ENCODE measurements around the gene CHAD.
"Not testable (repeated sequence)": the region's sequence is repeated elsewhere in the genome, so short reads cannot be mapped to it uniquely, and the experiment has no call there.

Gene CHAD

GRCh38 chr17:50472761-50473161 is 4.1 kb upstream of the CHAD start:
- DNase-seq, result not testable (repeated sequence)

- no peak for DNase-seq
Observed at GRCh38 chr17:50472286-50472685, 3.6 kb upstream of the CHAD start.

DNA sequence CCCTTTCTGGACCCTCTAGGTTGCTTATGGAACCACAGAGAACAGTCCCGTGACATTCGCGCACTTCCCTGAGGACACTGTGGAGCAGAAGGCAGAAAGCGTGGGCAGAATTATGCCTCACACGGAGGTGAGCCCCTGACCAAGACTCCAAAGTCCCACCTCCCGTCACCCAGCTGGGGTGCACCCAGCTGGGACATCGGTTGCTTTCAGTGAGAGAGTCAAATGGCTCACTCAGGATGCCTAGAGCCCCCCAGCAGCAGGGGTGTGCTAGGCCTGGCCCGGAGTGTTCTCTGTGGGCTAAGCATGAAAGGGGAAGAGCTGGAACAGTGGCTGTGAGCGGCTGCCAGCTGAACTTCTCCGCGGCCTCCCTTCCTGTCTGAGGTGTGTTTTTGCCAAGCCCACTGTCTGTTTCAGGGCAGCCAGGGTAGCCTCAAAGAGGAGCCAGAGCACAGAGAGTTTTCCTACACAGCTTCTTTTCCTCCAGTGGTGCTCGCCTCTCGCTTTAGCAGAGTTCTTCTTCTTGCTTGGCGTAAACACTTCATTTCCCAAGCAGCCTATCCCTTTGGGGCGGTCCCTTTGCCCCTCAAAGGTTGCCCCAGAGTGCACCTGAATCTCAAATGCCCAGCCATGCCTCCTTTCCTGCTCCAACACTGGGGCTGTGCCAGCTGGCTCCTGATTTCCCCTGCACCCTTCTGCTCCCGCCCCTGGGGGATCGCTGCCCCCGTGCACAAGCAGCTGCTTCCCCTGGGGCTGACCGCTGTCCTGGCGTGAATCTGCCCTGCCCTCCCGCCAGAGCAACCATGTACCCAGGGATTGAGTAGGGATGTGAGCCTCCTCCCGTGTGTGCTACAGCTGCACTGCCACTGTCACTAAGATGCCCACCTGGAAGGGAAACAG is 2.6 kb upstream of the CHAD start:
- DNase-seq, result no peak

DNA sequence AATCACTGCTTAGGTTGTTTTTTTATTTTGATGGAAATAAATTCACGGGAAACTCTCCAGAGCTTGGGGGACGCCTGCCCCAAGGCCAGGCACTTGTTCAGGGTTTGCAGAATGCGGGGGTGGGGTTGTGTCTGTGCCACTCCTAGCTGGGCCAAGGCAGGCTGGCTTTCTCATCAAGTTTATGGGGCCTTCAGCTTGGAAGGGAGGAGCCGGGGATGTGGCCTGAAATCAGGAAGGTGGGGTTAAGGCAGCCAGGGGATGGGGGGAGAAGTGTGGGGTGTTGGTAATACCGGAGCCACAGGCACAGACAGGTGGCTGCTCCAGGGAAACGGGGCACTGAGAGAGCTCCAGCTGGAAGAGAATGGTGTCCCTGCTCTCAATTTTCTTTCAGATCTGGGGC is 1.7 kb upstream of the CHAD start:
- no peak for DNase-seq

DNA sequence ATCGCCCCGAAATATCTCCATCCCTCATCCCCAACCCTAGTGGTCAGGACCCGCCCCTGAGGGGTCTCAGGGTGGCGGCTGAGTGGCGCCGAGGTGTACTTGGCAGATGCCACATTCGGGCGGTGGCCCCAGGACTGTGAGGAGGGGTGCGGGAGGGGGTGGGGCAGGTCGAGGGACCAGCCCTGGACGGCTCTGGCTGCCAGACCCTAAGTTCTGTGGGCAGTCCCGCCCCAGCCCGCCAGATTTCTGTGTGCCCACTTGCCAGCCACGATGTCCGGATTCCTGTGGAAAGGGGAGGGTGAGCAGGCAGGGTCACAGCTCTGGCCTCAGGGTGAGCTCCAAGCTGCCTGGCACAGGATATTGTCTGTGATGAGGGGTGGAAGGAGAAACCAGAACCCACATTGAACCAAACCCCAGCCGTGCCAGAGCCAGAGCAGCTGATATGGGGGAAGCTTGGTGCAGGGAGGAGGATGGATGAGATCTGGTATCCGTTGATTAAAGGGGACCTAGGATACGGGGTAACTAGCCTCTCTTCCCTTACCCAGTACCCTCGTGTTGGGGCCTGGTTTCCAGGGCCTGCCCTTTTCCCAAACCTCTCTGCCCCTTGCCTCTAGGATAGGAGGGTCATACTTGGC is 1.1 kb upstream of the CHAD start:
- DNase-seq, result no peak

DNA sequence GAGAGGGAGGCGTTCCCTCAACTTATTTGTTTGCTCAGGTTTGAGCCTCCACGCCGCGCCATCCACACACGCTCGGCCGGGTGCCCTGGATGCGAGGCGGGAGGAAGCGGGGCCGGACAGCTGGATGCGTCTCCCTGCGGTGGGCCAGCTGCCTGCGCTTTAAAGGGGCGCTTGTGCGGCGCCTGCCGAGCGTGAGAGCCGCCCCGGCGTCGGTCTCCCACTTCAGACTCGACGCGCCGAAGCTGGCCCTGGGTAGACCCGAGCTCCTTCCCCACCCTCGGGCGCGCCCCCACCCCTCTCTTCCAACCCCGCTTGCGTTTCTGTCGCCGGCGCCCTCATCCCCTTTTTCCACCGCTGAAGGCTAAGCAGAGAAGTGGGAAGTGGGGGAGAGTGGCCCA is 527 bp upstream of the CHAD start:
- no peak for DNase-seq

DNA sequence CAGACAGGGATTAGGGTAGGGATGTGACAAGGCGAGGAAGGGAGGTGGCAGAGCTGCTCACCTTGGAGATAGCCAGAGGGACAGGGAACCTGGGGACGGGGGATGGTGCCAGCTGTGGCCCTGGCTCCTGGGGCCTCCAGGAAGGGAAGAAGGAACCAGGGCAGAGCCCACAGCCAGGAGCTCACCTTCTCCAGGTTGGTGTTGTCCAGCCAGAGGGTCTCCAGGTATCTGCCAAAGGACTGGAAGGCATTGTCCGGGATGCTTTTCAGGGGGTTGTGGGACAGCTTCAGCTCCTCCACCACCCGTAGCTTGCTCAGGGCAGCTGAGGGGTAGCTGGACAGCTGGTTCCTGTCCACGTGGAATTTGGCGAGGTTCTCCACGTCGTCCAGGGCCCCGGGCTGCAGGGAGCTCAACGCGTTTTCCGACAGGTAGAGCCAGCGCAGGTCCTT is 801 bp downstream of the CHAD start:
- no peak for DNase-seq

DNA sequence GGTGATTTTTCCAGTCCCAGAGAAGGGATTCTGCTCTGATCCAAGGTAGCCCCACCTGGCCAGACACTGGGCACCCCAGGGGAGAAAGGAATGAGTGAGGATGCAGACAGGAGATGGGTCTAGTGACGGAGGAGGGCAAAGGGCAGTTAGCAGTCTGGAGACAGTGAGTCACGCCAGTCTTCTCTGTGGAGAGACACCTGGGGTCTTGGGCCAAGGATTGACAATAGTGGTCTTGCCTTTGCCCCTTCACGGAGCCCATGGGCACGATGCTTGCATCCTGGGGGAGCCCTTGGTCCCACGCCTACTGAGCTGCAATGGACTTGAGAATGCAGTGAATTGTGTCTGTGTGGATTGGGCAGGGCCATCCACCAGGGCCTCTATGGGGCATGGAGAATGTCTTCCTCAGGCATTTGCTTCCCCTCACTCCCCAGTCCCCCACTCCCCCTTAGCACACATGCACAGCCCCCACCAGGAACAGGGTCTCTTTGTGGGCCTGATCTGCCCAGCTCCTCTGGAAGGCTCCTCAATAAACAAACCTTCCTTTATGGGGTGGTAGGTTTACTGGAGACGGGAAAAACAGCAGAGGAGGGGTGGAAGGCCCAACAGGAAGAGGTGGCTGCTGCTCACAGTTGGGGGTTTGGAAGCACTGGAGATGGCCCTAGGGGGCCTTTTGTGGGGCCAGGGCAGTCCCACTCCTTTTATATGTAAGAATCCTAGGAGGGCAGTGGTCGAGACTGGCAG is 1.4 kb downstream of the CHAD start:
- no peak for DNase-seq

- DNase-seq, result no peak
Observed at GRCh38 chr17:50466371-50467113, 2.1 kb downstream of the CHAD start.

DNA sequence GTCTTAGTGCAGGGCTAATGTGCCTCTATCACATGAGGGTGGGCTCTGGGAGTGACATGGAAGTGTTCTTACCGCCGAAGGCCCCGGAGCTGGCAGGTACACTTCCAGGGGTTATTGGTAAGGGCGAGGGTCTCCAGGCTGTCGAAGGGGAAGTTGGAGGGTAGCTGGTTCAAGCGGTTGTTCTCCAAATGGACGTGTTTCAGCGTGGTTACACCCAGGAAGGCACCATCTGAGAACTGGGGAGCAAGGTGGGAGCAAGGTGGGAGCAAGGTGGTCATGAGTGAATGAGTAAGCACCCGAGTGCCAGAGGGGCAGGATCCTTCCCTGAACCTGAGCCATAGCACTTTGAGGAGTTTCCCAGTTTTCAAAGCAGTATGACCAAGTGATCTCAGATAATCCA is 3.0 kb downstream of the CHAD start:
- no peak for DNase-seq

DNA sequence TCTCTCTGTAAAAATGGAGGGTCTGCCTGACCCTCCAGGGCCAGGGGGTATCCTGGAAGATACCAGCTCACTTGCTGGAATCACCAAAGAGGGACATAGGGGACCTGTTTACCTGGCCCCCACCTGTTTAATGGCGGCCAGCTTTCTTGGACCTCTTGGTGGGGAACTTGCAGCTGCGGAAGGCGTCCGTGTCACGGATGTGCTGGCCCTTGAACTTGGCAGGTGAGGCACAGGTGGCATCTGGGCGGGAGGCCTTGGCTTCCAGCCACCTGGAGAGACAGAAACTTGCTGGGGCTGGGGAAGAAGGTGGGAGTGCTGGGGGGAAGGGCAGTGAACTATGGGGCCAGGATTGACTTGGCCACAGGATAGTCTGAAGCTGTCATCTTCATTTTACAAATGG is 3.5 kb downstream of the CHAD start:
- DNase-seq, result no peak

DNA sequence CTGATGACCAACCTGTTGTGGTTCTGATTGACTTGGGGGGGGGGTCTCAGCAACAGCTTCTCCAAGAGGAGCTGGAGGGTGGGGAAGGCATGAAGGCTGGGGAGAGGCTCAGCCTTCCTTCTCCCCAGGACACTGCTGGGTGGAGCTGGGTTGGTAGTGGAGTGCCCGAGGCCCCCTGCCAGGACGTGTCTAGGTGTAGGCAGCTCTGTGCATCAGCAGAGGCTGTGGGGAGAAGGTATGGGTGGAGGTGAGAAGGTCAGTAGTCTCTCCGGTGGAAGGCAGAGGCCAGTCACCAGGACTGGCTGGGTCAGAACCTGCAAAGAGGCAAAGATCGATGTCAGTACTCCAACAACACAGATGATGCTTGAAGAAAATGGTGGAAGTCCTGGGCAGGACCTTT is 3.9 kb downstream of the CHAD start:
- no peak for DNase-seq

- DNase-seq, result no peak
Observed at GRCh38 chr17:50464121-50464520, 4.6 kb downstream of the CHAD start.

GRCh38 chr17:50462446-50462845 is 6.2 kb downstream of the CHAD start:
- no peak for DNase-seq

GRCh38 chr17:50461550-50462132 is 7.0 kb downstream of the CHAD start:
- no peak for DNase-seq

DNA sequence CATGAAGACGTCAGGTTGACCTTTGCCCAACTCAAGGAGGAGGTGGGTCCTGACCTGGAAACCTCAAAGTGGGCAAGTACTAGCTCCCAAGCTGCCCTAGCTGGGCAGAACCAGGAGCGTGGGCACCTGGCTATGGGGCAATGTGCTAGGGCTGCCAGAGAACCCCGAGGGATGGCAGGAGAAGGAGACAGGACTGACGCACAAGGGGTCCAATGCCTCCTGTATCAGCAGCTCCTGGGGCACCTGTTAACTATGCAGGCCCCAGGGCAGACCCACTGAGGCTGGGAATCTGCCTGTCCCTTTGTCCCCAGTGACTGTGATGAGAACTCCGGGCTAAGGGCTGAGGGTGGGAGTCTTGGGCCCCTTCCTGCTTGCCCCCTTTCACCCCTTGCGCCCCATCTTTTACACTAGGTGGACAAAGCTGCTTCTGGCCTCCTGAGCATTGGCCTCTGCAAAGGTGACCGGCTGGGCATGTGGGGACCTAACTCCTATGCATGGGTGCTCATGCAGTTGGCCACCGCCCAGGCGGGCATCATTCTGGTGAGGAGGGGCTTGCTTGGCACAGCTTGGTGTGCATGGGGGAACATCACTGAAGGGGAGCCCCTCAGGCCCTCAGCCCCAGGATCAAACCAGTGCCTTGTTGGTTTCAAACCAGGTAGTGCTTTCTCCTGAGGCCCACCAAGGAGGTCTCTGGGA is 7.7 kb downstream of the CHAD start:
- DNase-seq, result no peak

DNA sequence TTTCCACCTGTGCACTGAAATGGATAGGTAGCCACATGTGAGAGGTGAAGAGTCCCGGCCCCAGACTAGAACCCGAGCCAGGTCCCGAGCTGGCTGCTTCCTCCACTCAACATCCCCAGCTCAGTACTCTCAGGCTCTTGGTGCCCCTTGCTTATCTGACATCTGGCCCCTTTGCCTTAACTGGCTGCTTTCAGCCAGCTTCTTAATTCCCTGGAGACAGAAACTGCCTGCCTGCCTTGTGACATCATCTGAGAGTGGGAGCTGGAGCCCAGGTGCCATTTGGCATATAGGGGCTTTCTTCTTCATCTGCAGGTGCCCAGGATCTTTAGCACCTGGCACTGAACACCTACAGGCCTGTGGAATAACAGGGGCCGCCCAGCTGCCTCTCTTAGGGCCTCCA is 8.9 kb downstream of the CHAD start:
- DNase-seq, result no peak

DNA sequence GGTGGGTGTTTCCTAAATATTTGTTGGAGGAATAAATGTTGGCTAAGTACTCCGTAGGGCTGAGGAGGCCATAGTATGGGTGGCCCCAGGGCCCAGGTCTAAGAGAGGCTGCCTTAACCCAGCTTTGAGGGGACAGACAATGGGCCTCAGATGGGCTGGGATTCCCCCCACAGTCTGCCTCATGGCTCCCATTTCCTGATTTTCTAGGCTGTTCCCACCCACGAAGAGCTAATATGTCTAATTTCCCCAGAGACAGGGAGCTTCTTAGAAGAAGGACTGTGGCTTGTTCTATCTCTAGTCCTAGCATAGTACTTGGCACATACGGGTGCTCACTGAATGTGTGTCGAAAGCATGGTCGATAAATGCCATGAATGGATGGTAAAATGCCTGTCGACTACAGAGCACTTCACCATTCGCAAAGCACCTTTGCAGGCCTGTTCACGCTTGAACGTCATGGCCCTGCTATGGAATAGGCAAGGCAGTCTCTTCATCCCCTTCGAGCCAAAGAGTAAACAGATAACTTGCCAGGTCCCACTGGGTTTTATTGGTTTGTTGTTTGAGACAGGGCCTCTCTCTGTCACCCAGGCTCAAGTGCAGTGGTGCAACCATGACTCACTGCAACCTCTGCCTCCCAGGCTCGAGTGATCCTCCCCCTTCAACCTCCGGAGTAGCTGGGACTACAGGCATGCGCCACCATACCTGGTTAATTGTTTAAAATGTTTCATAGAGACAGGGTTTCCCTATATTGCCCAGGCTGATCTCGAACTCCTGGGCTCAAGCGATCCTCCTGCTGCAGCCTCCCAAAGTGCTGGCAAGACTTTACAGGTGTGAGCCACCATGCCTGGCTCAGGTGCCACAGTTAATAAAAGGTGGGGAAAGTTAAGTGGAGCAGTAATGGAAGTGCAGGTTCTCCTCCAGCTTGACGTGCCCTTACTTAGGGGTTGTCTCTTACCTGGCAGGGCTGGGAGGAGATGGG is 9.7 kb downstream of the CHAD start:
- DNase-seq, result no peak

GRCh38 chr17:50458270-50458669 is 10.4 kb downstream of the CHAD start:
- no peak for DNase-seq

GRCh38 chr17:50457621-50458020 is 11.1 kb downstream of the CHAD start:
- no peak for DNase-seq

DNA sequence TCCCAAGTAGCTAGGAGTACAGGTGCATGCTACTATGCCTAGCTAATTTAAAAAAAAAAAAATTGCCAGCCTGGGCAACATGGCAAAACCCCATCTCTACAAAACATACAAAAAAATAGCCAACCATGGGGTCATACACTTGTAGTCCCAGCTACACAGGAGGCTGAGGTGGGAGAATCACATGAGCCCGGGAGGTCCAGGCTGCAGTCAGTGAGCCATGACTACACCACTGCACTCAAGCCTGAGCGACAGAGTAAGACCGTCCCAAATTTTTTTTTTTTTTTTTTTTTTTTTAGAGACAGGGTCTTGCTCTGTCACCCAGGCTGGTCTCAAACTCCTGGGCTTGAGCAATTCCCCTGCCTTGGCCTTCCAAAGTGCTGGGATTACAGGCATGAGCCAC is 14.8 kb downstream of the CHAD start:
- DNase-seq, result no peak

Data from activated CD4-positive, alpha-beta T cell treated with anti-CD3 and anti-CD28 coated beads for 48 hours (primary cell).